ENCODE data around the gene FHL3.

FHL3 gene

GRCh38 chr1:38014724-38015424, 9.6 kb upstream of the FHL3 start:
- no peak for DNase-seq (ENCODE audit: extremely low read depth in 1 of 2, low read depth in 1 of 2)

- no peak for DNase-seq (ENCODE audit: extremely low read depth in 1 of 2, low read depth in 1 of 2)
Measured at GRCh38 chr1:38014171-38014570, 8.9 kb upstream of the FHL3 start.

GRCh38 chr1:38013227-38013622, 7.9 kb upstream of the FHL3 start:
- no peak for DNase-seq (ENCODE audit: extremely low read depth in 1 of 2, low read depth in 1 of 2)

- DNase-seq (ENCODE audit: extremely low read depth in 1 of 2, low read depth in 1 of 2) = peak; percentile 72 to 89
Measured at GRCh38 chr1:38012363-38013226, 7.3 kb upstream of the FHL3 start, which contains the start of gene UTP11. TSS of gene UTP11 (plus strand) at chr1:38012734. CDS start at chr1:38012803, 69 bp downstream.

- no peak for DNase-seq (ENCODE audit: extremely low read depth in 1 of 2, low read depth in 1 of 2)
Measured at GRCh38 chr1:38009841-38010180, 4.5 kb upstream of the FHL3 start.

- peak in 1 of 2 donors; percentile 71 for DNase-seq (ENCODE audit: extremely low read depth in 1 of 2, low read depth in 1 of 2)
Measured at GRCh38 chr1:38009088-38009840, 4.0 kb upstream of the FHL3 start.

GRCh38 chr1:38006008-38006828, 904 bp upstream of the FHL3 start:
- DNase-seq (ENCODE audit: extremely low read depth in 1 of 2, low read depth in 1 of 2) = no peak

GRCh38 chr1:38004284-38005108, 818 bp downstream of the FHL3 start:
- DNase-seq (ENCODE audit: extremely low read depth in 1 of 2, low read depth in 1 of 2) = no peak

GRCh38 chr1:38003261-38004250, 1.8 kb downstream of the FHL3 start:
- DNase-seq (ENCODE audit: extremely low read depth in 1 of 2, low read depth in 1 of 2) = no peak

- DNase-seq (ENCODE audit: extremely low read depth in 1 of 2, low read depth in 1 of 2) = no peak
Measured at GRCh38 chr1:38000529-38001455, 4.5 kb downstream of the FHL3 start.

GRCh38 chr1:38000233-38000528, 5.1 kb downstream of the FHL3 start:
- DNase-seq (ENCODE audit: extremely low read depth in 1 of 2, low read depth in 1 of 2) = no peak

- no peak for DNase-seq (ENCODE audit: extremely low read depth in 1 of 2, low read depth in 1 of 2)
Measured at GRCh38 chr1:37999430-38000232, 5.7 kb downstream of the FHL3 start.

- no peak for DNase-seq (ENCODE audit: extremely low read depth in 1 of 2, low read depth in 1 of 2)
Measured at GRCh38 chr1:37998913-37999429, 6.3 kb downstream of the FHL3 start.

GRCh38 chr1:37998089-37998808, 7.1 kb downstream of the FHL3 start:
- no peak for DNase-seq (ENCODE audit: extremely low read depth in 1 of 2, low read depth in 1 of 2)

GRCh38 chr1:37997256-37998088, 7.8 kb downstream of the FHL3 start:
- DNase-seq (ENCODE audit: extremely low read depth in 1 of 2, low read depth in 1 of 2) = no peak

Measured in stimulated activated CD8-positive, alpha-beta memory T cell treated with anti-CD3 and anti-CD28 coated beads, Interleukin-7, amount 100 ng/mL, for 48 hours (primary cell).